Activated B cell treated with CpG ODN at 0.5 μM for 24 hours (primary cell): Measurements from ENCODE around the gene TBC1D17. TPM values are rescaled to one million over a fixed set of nuclear protein-coding genes. Genes with fewer than 3 reads are reported as not detected.

ENCODE experiments used
- ATAC-seq: fragments of 200-7000 bp; cut with Tn5 transposase; one replicate; pipeline ENCODE4 v1.10.0; 2021; ENCODE audit warnings: low read depth, mild to moderate bottlenecking, moderate library complexity
- CTCF ChIA-PET: fragments of 350-600 bp; sonication (Branson Sonifier 250); formaldehyde crosslinking; loops from one replicate; lab custom pipeline; 2021; ENCODE audit warnings: antibody characterized with exemption; lab: Charles Lee
- POLR2A ChIA-PET: fragments of 350-600 bp; sonication (Branson Sonifier 250); formaldehyde crosslinking; loops from one replicate; lab custom pipeline; 2021; ENCODE audit warnings: antibody characterized with exemption; lab: Charles Lee
- DNase-seq: peaks from one replicate; pipeline ENCODE4 v3.0.0; 2022
- H3K27ac Mint-ChIP-seq: one replicate; pipeline ENCODE4 v1.8.0; 2020; ENCODE audit warnings: mixed read lengths
- H3K27me3 Mint-ChIP-seq: one replicate; pipeline ENCODE4 v1.8.0; 2021; ENCODE audit warnings: mixed read lengths
- H3K36me3 Mint-ChIP-seq: one replicate; pipeline ENCODE4 v1.8.0; 2021; ENCODE audit warnings: low read depth, mixed read lengths
- H3K4me1 Mint-ChIP-seq: one replicate; pipeline ENCODE4 v1.8.0; 2021; ENCODE audit warnings: mixed read lengths
- H3K4me3 Mint-ChIP-seq: one replicate; pipeline ENCODE4 v1.8.0; 2020; ENCODE audit warnings: mild to moderate bottlenecking, mixed read lengths
- H3K9me3 Mint-ChIP-seq: one replicate; pipeline ENCODE4 v1.8.0; 2020; ENCODE audit warnings: mixed read lengths
- intact Hi-C: fragments of 100-400 bp; cut with micrococcal nuclease; formaldehyde crosslinking; loops from one replicate; pipeline ENCODE4 v1.15.1; 2024
- total RNA-seq: library from RNA; stranded (reverse); gene quantifications from 2 replicates; pipeline ENCODE4 v1.2.3, GENCODE V29; 2022
- TF ChIP-seq, protein P1 (sequence below): fragments of 200-600 bp; IDR thresholded peaks from one replicate; pipeline ENCODE4 v1.8.0; 2022; ENCODE audit warnings: antibody characterized with exemption, mild to moderate bottlenecking

TBC1D17 gene
- total RNA-seq, 1 donor from 2014 or later: 57.0 TPM

DNA sequence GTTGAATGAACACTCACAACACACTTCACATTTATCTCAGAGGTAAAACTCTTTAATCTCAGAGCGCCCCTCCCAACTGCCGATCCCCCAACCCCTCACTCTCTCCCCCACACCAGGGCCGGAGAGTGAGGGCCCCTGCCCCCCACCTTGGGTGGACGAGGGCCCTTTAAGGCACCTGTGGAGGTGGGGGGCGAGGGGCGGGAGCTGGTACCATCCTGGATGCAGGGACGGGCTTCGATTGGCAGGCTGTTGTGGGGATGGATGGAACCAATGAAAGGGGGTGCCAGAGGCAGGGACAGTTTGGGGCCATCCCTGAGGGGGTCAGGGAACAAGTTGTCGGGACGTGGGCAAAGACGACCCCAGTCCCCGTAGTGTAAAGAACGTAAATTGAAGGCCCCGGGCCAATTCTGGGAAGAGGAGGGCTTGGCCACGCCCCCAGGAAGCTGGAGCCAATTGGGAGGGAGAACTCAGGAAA, 8.5 kb upstream of the TBC1D17 start:
- POLR2A ChIA-PET: interaction anchor here (0.6 to 4.3 kb wide), 32 partner anchors 8 to 473 kb away, joined by 3 to 62 read pairs (median 6); partner anchors contain the start of genes AKT1S1, AP2A1, ATF5 and FUZ
- no peak overlapping the region for H3K4me3 Mint-ChIP-seq
- H3K9me3 Mint-ChIP-seq: no peaks in the 10 kb centered on the region
- TF ChIP-seq, protein P1, sequence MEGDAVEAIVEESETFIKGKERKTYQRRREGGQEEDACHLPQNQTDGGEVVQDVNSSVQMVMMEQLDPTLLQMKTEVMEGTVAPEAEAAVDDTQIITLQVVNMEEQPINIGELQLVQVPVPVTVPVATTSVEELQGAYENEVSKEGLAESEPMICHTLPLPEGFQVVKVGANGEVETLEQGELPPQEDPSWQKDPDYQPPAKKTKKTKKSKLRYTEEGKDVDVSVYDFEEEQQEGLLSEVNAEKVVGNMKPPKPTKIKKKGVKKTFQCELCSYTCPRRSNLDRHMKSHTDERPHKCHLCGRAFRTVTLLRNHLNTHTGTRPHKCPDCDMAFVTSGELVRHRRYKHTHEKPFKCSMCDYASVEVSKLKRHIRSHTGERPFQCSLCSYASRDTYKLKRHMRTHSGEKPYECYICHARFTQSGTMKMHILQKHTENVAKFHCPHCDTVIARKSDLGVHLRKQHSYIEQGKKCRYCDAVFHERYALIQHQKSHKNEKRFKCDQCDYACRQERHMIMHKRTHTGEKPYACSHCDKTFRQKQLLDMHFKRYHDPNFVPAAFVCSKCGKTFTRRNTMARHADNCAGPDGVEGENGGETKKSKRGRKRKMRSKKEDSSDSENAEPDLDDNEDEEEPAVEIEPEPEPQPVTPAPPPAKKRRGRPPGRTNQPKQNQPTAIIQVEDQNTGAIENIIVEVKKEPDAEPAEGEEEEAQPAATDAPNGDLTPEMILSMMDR: no peak
- CTCF ChIA-PET: interaction anchor here (0.8 kb wide), 1 partner anchor 876 kb away, joined by 3 read pairs; the partner anchor contains the start of gene RUVBL2
- H3K36me3 Mint-ChIP-seq: peaks cover 26% of the 10 kb centered on the region
- ATAC-seq (peak; percentile 10), DNase-seq (peak; percentile 70)
- peaks cover 39% of the 10 kb centered on the region for H3K4me1 Mint-ChIP-seq
- intact Hi-C loops: loop anchor here (1.0 to 5.0 kb wide), 5 partner anchors 8 to 152 kb away; partner anchors contain the start of genes AKT1S1, FUZ and TBC1D17
- no peaks in the 10 kb centered on the region for H3K27me3 Mint-ChIP-seq
- no peak overlapping the region for H3K27ac Mint-ChIP-seq

DNA sequence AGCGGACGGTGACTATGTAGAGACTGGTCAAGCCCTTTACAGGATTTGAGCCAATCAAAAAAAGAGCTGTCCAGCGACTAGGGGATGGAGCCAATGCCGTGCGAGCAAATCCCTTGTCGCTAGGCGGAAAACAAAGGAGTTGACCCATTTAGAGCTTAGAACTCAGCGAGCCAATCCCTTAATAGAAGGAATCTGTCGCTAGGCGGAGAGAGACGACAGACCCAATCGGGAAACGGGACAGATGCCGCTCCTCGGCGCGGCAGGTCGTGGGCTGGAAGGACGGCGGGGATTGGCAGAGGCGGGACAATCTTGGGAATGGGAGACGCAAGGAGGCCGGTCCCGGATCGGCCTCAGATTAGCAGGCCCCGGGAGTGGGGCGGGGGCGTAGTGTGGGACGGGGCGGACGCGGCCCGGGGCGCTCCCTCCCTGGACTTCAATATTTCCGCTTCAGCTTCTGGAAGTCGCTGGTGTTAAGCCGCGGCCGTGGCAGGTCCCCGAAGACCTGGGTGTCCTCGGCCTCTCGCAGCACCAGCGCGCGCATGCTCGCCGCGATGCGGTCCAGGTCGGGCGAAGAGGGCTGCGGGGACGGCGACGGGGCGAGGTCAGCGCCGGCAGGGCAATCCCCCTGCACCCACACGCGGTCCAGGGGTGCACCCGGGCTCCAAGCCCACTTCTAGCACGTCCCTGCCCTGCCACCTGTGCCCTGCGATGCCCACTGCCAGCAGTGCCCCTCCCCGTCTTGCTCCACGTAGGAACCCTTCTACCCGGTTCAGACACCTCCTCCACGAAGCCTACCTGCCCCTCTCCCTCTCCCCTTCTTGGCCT, 7.8 kb upstream of the TBC1D17 start:
- Mint-ChIP-seq H3K36me3 (peaks cover 20% of the 10 kb centered on the region), H3K4me1 (peaks cover 39% of the 10 kb centered on the region), H3K27ac (no peak overlapping the region), H3K9me3 (no peaks in the 10 kb centered on the region), H3K27me3 (no peaks in the 10 kb centered on the region), H3K4me3 (no peak overlapping the region)
- DNase-seq (peak; percentile 82), ATAC-seq (peak; percentile 80)
- intact Hi-C loops: loop anchor here (1.0 to 10.0 kb wide), 7 partner anchors 8 to 875 kb away; partner anchors contain the start of genes AKT1S1, C19orf73, FUZ and GYS1
- TF ChIP-seq, protein P1: no peak
- POLR2A ChIA-PET: interaction anchor here (0.6 to 4.3 kb wide), 31 partner anchors 7 to 472 kb away, joined by 3 to 62 read pairs (median 6); partner anchors contain the start of genes AKT1S1, AP2A1, ATF5 and FUZ
- CTCF ChIA-PET: interaction anchor here (0.8 kb wide), 1 partner anchor 876 kb away, joined by 3 read pairs; the partner anchor contains the start of gene RUVBL2

DNA sequence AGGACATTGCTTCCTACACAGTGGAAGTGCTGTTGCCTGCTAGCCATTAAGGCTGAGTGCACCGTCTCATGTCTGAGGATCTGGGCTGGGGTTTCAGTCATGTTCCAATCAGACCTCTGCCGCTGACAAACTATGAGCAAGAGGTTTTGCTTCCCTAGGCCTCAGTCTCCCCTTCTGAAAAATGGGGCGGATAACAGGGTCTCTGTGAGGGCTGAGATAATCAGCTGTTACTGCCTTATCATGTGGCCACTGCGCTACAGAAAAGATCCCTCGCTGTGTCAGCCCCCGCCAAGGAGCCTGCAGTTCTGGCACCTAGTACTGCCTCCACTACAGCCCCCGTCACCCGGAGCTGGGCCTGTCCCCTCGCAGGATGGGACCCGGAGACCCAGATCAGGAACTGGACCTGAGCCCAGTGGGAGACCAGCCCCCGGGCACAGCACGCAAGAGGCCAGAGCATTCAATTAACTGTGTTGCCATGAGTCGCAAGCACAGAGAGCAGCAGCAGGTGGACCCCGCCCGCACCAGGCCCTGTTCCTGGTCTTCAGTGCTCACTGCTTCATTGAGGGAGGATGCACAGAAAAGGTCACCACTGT, 7.1 kb upstream of the TBC1D17 start:
- Mint-ChIP-seq H3K27me3 (no peaks in the 10 kb centered on the region), H3K4me3 (no peak overlapping the region), H3K27ac (no peak overlapping the region), H3K36me3 (peaks cover 13% of the 10 kb centered on the region), H3K9me3 (no peaks in the 10 kb centered on the region), H3K4me1 (peaks cover 37% of the 10 kb centered on the region)
- DNase-seq (no peak), ATAC-seq (no peak)
- ChIA-PET POLR2A (interaction anchor here (0.6 to 4.3 kb wide), 8 partner anchors 16 to 153 kb away, joined by 3 to 62 read pairs (median 14); partner anchors contain the start of genes ATF5, FUZ, NUP62 and PTOV1), CTCF (no interaction called here)
- intact Hi-C loops: loop anchor here (10.0 kb wide), 2 partner anchors 756 to 876 kb away; partner anchors contain the start of genes C19orf73, GYS1, LIN7B and PPFIA3
- TF ChIP-seq, protein P1: no peak

DNA sequence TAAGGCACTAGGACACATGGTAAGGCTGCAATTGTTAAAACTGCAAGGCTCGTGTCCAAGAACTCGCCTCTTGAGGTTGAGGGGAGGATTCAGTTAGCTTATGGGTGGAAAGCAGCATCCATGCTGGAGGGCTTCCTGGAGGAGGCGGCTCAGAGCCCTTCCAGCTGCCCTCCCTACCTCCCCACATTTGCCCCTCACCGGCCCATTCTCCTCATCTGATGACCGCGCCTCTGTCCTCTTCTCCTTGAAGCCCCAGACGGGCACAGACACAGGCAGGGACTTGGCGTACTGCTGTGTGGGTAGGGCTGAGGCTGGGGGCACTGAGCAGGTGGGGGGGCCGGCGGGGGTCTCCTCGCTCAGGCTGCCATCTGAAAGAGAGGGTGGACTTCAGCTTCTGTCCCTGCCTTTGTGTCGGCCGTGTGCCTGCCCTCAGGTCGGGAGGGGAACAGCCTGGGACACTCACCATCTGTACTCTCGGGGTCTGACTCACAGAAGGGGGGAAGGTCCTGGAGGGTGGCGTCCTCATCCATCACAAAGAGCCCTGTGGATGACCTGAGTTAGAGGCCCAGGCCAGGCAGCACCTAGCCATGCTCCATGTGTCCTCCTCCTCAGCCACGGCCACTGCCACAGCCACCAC, 6.0 kb upstream of the TBC1D17 start:
- ATAC-seq (no peak), DNase-seq (no peak)
- no peak overlapping the region for H3K27ac Mint-ChIP-seq
- H3K4me1 Mint-ChIP-seq: peaks cover 32% of the 10 kb centered on the region
- H3K36me3 Mint-ChIP-seq: peaks cover 11% of the 10 kb centered on the region
- ChIA-PET CTCF (no interaction called here), POLR2A (interaction anchor here (0.6 kb wide), 1 partner anchor 402 kb away, joined by 3 read pairs; no protein-coding TSS in a partner anchor)
- no peaks in the 10 kb centered on the region for H3K9me3 Mint-ChIP-seq
- intact Hi-C loops: loop anchor here (10.0 kb wide), 2 partner anchors 757 to 877 kb away; partner anchors contain the start of genes C19orf73, GYS1, LIN7B and PPFIA3
- no peaks in the 10 kb centered on the region for H3K27me3 Mint-ChIP-seq
- no peak overlapping the region for H3K4me3 Mint-ChIP-seq
- TF ChIP-seq, protein P1: no peak
